HG02759 (cell line): ENCODE measurements around the gene ZSCAN21.
"Not testable (repeated sequence)": the region's sequence is repeated elsewhere in the genome, so short reads cannot be mapped to it uniquely, and the experiment has no call there.

ENCODE experiments used
- ATAC-seq: cut with Tn5 transposase; IDR thresholded peaks from one replicate; pipeline ENCODE4 v1.9.1; 2021; ENCODE audit warnings: mild to moderate bottlenecking, moderate library complexity; ENCODE audit not compliant: unreplicated experiment

ZSCAN21 gene

GRCh38 chr7:100049441-100050291 is at the start of gene ZSCAN21:
Gene ZSCAN21, plus strand, starts transcription at chr7:100049774. Its CDS starts 7,233 bp downstream, at chr7:100057007.
- peak; percentile 92 for ATAC-seq

GRCh38 chr7:100000239-100000638 is 49.3 kb upstream of the ZSCAN21 start:
- no peak for ATAC-seq

- ATAC-seq, result no peak
Observed at GRCh38 chr7:100003711-100004661, 45.6 kb upstream of the ZSCAN21 start.

GRCh38 chr7:100007887-100008286 is 41.7 kb upstream of the ZSCAN21 start:
- no peak for ATAC-seq

- no peak for ATAC-seq
Observed at GRCh38 chr7:100008525-100008924, 41.0 kb upstream of the ZSCAN21 start.

- not testable (repeated sequence) for ATAC-seq
Observed at GRCh38 chr7:100009952-100010351, 39.6 kb upstream of the ZSCAN21 start.

GRCh38 chr7:100010901-100011300 is 38.7 kb upstream of the ZSCAN21 start:
- no peak for ATAC-seq

GRCh38 chr7:100011516-100011915 is 38.1 kb upstream of the ZSCAN21 start:
- no peak for ATAC-seq

- not testable (repeated sequence) for ATAC-seq
Observed at GRCh38 chr7:100012385-100013327, 36.9 kb upstream of the ZSCAN21 start.

- no peak for ATAC-seq
Observed at GRCh38 chr7:100013328-100013676, 36.3 kb upstream of the ZSCAN21 start.

- peak; percentile 95 for ATAC-seq
Observed at GRCh38 chr7:100015232-100016214, 34.1 kb upstream of the ZSCAN21 start, which contains the start of gene ZKSCAN1. Gene ZKSCAN1, plus strand, starts transcription at chr7:100015596. Its CDS starts 7,911 bp downstream, at chr7:100023507.

GRCh38 chr7:100016215-100016901 is 33.2 kb upstream of the ZSCAN21 start:
- ATAC-seq, result no peak

GRCh38 chr7:100017300-100017699 is 32.3 kb upstream of the ZSCAN21 start:
- ATAC-seq, result no peak

- ATAC-seq, result no peak
Observed at GRCh38 chr7:100017875-100018274, 31.7 kb upstream of the ZSCAN21 start.

GRCh38 chr7:100019908-100020307 is 29.7 kb upstream of the ZSCAN21 start:
- ATAC-seq, result no peak

GRCh38 chr7:100021297-100021696 is 28.3 kb upstream of the ZSCAN21 start:
- no peak for ATAC-seq

GRCh38 chr7:100022621-100023020 is 27.0 kb upstream of the ZSCAN21 start:
- no peak for ATAC-seq

- ATAC-seq, result no peak
Observed at GRCh38 chr7:100023526-100023925, 26.0 kb upstream of the ZSCAN21 start.
